Hematopoietic multipotent progenitor cell treated with erythropoietin and hydrocortisone succinate and interleukin-3 and kit ligand, for 4 days (in vitro differentiated cells): Measurements from ENCODE around the gene IGFBP7.

ENCODE experiments used
- DNase-seq: peaks from one replicate; pipeline ENCODE4 v3.0.0-alpha.2; 2015

IGFBP7 gene

DNA sequence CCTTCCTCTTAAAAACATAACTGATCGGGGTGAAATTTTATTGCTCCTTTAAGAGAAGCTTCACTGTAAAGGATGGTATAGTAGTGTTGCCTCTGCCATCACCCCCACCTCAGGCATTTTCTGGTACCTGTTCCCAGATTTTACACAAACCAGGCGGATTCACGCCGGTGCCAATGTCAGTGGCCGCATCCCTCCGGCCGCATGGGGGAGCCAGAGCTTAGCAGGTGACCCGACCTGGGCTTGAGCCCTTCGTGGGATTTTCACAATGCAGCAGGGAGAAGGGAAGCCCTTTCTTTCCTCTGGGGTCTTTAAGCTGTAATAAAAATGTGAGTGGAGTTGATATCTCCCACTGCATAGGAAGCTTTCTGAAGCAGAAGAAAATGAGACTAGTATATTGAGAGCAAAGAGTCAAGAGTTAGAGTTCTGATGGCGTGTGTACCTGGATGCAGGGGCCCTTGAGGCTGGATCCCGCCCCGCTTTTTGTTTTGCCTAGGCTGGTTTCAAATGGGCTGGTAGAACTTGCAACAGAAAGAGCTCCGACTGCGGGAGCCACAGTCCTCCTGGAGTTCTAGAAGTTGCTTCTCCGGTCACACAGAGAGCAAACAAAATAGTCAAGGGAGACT is 72.1 kb downstream of the IGFBP7 start:
- DNase-seq: peak; percentile 77

DNA sequence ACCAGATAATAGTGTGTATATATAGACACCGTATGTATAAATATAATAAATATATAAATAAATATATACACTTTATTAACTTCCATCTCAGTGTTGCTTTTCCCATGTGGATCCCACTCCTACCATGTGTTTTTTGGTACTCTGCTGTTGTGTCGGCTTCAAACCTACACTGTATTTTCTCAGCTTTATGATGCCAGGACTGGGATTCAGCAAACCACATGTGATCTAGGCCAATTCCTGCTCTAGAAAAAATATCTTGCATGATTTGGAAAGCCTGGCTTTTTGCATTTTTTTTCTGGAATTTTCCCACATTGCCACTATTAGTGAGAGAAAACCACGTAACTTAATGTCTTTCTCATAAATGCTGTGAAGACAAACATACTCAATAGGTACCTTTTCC is 75.7 kb downstream of the IGFBP7 start:
- DNase-seq: no peak

DNA sequence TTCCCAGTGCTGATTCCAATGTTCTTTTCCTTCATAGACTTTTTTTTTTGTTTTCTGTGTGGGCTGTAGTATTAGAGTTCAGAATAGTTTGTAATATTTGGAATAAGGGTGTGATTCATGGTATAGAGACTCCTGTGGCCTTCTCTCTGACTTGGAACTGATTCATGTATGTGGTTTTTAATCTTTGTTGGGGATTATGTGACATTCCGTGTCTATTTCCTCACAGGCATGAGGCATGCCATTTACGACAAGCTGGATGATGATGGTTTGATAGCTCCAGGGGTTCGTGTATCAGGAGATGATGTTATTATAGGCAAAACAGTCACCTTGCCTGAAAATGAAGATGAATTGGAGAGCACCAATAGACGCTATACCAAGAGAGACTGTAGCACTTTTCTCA is 87.1 kb downstream of the IGFBP7 start:
- DNase-seq: no peak

DNA sequence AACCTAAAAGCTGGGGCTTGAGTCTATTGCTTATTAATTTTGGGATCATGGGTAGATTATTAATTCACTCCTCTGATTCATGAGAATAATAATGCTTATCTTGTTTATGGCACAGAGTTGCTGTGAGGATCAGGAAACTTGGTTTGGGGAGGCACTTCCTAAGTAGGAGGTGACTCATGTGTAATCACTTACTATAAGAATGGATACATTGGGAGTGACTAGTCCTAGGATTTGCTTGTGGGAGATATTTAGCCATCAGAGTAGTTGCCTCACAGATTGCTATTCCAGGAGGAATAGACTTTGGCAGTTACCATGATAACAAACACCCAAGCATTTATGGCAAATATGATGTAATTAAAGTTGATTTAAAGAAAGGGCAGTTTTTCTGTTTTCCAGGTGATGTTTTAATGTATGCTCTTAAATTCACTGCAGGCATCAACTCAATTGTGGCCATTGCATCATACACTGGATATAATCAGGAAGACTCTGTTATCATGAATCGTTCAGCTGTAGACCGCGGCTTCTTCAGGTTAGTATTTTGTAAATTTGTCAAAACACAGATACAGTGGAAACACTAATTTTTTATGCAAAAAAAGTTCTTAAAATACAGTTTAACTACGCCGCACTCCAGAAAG is 89.6 kb downstream of the IGFBP7 start:
- DNase-seq: no peak

DNA sequence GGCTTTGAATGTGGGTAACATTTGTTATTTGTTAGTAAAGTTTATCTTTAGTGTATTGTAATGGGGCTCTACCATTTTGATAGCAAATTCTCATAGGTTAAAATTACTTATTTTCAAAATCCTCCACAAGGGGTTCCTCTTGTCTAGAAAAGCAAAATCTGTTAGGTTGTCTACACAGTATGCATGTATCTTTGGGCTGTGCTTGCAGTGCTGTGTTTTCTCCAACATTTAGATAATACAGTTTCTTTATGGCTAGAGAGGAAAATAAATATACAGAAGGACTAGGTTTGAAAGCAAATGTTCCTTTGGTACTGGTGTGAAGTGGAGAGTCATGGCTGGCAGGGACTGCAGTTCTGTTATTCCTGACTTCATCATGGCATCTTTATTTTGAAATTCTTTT is 91.2 kb downstream of the IGFBP7 start:
- DNase-seq: peak; percentile 28

DNA sequence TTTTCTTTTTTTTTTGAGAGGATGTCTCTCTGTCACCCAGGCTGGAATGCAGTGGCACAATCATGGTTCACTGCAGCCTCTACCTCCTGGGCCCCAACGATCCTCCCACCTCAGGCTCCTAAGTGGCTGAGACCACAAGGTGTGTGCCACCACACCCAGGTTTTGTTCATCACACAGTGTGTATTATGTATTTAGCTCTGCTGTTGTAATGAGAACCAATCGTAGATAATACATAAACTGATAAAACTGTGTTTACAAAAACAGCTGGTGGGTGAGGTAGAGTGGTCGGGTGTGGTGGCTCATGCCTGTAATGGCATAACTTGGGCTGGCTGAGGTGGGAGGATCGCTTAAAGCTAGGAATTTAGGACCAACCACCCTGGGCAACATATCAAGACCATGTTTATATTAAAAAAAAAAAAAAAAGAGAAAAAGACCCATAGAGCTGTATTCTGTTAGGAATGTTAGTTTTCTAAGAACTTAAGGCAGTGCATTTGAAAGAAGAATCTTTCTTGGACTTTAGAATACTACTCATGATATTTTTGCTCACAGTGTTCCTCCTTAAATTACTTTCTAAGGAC is 96.6 kb downstream of the IGFBP7 start:
- no peak for DNase-seq

DNA sequence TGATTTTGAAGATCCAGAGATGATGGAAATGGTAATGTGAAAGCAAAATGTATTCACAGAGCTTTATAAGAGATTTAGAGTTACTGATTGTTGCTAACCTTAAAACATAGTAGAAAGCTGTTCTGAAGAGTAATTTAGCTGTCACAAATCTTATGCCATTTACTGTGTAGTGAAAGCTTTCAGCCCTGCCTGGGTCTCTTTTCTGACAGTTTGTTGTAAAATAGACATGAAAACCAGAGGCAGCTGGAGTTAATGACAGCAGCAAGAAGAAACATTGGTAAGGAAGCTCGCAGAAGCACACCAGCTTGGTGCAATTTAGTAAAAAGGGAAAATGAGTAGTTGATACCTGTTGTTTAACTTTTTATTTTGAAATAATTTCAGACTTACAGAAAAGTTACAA is 110.4 kb downstream of the IGFBP7 start:
- no peak for DNase-seq

DNA sequence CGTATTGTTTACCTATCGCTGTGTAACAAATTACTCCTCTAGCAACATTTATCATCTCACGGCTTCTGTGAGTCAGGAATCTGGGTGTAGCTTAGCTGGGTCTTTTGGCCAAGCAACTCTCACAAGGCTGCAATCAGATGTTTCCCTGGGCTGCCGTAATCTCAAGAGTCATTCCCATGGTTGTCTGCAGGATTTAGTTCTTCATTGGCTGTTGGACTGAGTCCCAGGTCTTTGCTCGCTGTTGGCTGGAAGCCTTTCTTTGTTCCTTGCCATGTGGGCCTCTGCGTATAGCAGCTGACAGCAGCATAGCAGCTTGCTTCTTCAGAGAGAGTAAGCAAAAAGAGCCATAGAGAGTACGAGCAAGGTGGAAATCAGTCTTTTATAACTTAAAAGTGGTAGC is 114.7 kb downstream of the IGFBP7 start:
- no peak for DNase-seq

DNA sequence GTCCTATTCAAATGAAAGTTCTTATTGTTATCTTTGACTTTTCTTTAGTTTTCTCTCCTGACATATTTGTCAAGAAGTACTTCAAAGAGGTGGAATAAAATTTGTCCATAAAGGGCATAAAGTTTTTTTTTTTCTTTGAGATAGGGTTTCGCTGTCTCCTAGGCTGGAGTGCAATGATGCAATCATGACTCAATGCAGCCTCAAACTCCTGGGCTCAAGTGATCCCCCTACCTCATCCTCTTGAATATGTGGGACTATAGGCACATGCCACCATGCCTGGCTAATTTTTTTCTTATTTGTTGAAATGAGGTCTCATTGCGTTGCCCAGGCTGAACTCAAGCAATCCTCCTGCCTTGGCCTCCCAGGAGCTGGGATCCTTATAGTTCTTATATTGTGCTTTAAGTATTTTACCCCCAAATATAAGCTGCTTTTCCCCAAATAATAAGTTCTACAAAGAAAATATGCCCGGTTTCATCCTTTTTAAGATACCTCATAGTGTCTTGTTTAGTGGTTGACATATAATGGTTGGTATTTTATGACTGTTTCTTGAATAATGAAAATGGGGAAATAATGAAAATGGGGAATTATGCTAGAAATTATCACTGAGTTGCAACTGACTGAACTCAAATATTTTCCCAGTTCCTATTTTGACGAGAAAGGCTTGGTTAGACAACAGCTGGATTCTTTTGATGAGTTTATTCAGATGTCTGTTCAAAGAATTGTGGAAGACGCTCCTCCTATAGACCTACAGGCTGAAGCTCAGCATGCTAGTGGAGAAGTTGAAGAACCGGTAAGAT is 119.9 kb downstream of the IGFBP7 start:
- no peak for DNase-seq

DNA sequence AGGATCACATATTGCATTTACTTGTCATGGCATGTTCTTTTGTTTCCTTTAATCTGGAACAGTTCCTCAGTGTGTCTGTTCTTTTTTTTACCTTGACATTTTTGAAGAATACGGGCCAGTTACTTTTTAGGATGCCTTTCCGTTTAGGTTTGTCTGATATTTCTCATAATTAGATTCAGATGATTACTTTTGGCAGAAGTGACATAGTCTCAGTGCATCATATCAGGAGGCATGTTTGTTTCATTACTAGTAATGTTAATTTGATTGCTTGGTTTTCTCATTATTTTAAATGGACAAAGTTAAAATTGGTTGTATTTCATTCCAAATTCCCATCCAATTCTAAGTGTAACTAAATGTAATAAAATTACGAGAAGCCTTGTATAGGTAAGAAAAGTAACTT is 123.2 kb downstream of the IGFBP7 start:
- no peak for DNase-seq

DNA sequence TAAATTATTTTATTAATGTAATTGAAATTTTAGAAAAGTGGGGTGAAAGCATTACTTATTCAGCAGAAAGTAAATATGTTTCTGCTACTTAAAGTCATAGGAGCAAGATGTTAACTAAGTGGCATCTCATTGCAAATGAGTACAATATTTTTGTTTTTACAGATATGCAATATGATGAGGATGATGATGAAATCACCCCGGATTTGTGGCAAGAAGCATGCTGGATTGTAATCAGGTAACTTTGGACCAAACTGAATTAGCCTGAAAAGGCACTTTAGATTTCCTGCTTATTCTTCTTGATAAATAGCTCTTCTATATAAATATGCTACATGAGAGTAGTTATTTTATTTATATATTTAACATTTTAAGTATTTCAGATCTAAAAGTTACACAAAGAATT is 124.0 kb downstream of the IGFBP7 start:
- DNase-seq: no peak

DNA sequence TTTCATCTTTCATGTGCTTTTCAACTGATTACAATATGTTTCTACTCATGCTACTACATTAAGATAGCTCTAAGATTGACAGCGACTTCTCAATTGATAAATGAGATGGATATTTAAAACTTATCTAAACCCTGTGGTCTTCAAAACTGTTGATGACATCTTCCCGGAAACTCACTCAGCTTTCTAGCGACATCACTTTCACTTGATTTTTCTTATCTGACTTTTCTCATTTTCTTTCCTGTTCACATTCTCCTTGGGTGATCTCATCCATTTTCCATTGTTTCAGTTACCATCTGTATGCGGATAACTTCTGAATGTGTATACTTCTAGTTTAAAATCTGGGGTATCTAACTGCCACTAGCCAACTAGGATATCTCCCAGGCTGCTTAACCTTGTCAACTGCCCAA is 128.4 kb downstream of the IGFBP7 start:
- peak; percentile 32 for DNase-seq
